SK-N-SH treated with all-trans-retinoic acid at 6 μM for 48 hours (cell line): ENCODE results near the gene SDF4.

Experiments used
- ATAC-seq: fragments of 200-7000 bp; cut with Tn5 transposase; 3 replicates; pipeline ENCODE4 v1.9.1; 2020; ENCODE audit warnings: mild to moderate bottlenecking, moderate library complexity
- ARNTL ChIP-seq: fragments of 450-650 bp; formaldehyde crosslinking; IDR thresholded peaks from 2 replicates; pipeline ENCODE4 v1.5.0; 2020; ENCODE audit warnings: low read depth, mild to moderate bottlenecking, moderate library complexity, borderline replicate concordance
- BACH2 ChIP-seq: fragments of 250-450 bp; sonication (Bioruptor Pico); IDR thresholded peaks from 2 replicates; pipeline ENCODE4 v1.9.0; 2021; ENCODE audit warnings: mild to moderate bottlenecking, borderline replicate concordance
- CREB5 ChIP-seq: fragments of 250-450 bp; sonication (Bioruptor Pico); IDR thresholded peaks from 2 replicates; pipeline ENCODE4 v1.5.1; 2020; ENCODE audit warnings: low read depth, mild to moderate bottlenecking, moderate library complexity
- CSDC2 ChIP-seq: fragments of 250-450 bp; sonication (Bioruptor Pico); IDR thresholded peaks from 2 replicates; pipeline ENCODE4 v1.5.0; 2020; ENCODE audit warnings: mild to moderate bottlenecking, moderate library complexity
- CSRNP3 ChIP-seq: fragments of 250-450 bp; sonication (Bioruptor Pico); IDR thresholded peaks from 2 replicates; pipeline ENCODE4 v1.5.1; 2021; ENCODE audit warnings: mild to moderate bottlenecking, moderate library complexity
- ESRRG ChIP-seq: fragments of 250-450 bp; sonication (Bioruptor Pico); IDR thresholded peaks from 2 replicates; pipeline ENCODE4 v1.6.1; 2021; ENCODE audit warnings: mild to moderate bottlenecking
- GLIS3 ChIP-seq: fragments of 250-450 bp; sonication (Bioruptor Pico); IDR thresholded peaks from 2 replicates; pipeline ENCODE4 v1.5.0; 2020; ENCODE audit warnings: mild to moderate bottlenecking, moderate library complexity
- OSR1 ChIP-seq: fragments of 250-450 bp; sonication (Bioruptor Pico); IDR thresholded peaks from 2 replicates; pipeline ENCODE4 v1.8.0; 2022; ENCODE audit warnings: moderate library complexity, mild to moderate bottlenecking, inconsistent platforms
- POU6F1 ChIP-seq: fragments of 250-450 bp; sonication (Bioruptor Pico); IDR thresholded peaks from 2 replicates; pipeline ENCODE4 v1.8.0; 2021; ENCODE audit warnings: low read depth, mild to moderate bottlenecking, moderate library complexity, borderline replicate concordance
- PPARA ChIP-seq: fragments of 250-450 bp; sonication (Bioruptor Pico); IDR thresholded peaks from 2 replicates; pipeline ENCODE4 v1.5.0; 2020; ENCODE audit warnings: mild to moderate bottlenecking, borderline replicate concordance
- RARB ChIP-seq: fragments of 250-450 bp; sonication (Bioruptor Pico); IDR thresholded peaks from 2 replicates; pipeline ENCODE4 v1.8.0; 2021; ENCODE audit warnings: mild to moderate bottlenecking, moderate library complexity
- TCF4 ChIP-seq: fragments of 250-450 bp; sonication (Bioruptor Pico); IDR thresholded peaks from 2 replicates; pipeline ENCODE4 v1.8.0; 2021; ENCODE audit warnings: mild to moderate bottlenecking, moderate library complexity, borderline replicate concordance
- TSHZ2 ChIP-seq: fragments of 250-450 bp; sonication (Bioruptor Pico); IDR thresholded peaks from 2 replicates; pipeline ENCODE4 v1.5.0; 2020; ENCODE audit warnings: mild to moderate bottlenecking, moderate library complexity
- ZC3H10 ChIP-seq: fragments of 250-450 bp; sonication (Bioruptor Pico); IDR thresholded peaks from 2 replicates; pipeline ENCODE4 v1.5.1; 2021; ENCODE audit warnings: mild to moderate bottlenecking, moderate library complexity
- ZFP3 ChIP-seq: fragments of 250-450 bp; sonication (Bioruptor Pico); IDR thresholded peaks from 2 replicates; pipeline ENCODE4 v1.5.0; 2020; ENCODE audit warnings: mild to moderate bottlenecking, moderate library complexity
- ZFP30 ChIP-seq: fragments of 450-650 bp; formaldehyde crosslinking; IDR thresholded peaks from 2 replicates; pipeline ENCODE4 v1.5.0; 2022; ENCODE audit warnings: mild to moderate bottlenecking, moderate library complexity
- ZNF565 ChIP-seq: fragments of 450-650 bp; formaldehyde crosslinking; conservative IDR thresholded peaks from 2 replicates; pipeline ENCODE4 v1.5.0; 2020; ENCODE audit warnings: low read depth, mild to moderate bottlenecking, moderate library complexity
- ZNF8 ChIP-seq: fragments of 450-650 bp; formaldehyde crosslinking; IDR thresholded peaks from 2 replicates; pipeline ENCODE4 v1.5.0; 2020; ENCODE audit warnings: mild to moderate bottlenecking, moderate library complexity
- TF ChIP-seq, protein P1 (sequence below): fragments of 250-450 bp; sonication (Bioruptor Pico); IDR thresholded peaks from 2 replicates; pipeline ENCODE4 v1.8.0; 2020; ENCODE audit warnings: mild to moderate bottlenecking, moderate library complexity, borderline replicate concordance

The SDF4 gene

DNA sequence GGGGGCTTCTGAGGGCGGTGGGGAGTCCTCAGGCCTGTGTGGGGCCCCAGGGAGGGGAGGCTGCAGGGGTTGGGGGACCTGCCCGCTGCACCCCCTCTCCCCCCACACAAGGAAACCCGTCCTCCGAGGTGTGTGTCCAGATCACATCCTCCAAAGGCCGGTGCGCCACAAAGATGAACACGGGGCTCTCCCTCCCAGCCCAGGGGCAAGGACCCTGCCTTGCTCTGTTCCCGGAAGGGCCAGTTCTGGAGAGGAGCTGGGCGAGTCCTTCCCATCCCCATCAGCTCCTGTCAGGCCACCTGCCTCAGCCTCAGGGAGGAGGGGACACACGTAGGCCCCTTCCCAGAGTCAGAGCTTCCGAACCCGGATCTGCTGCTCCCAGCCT lies 60.6 kb downstream of the SDF4 start (continued):
- TF ChIP-seq TSHZ2 (CRISPR knock-in tag) (no peak), ZFP30 (CRISPR knock-in tag) (no peak), CSDC2 (no peak), TCF4 (CRISPR knock-in tag) (no peak), ZNF8 (CRISPR knock-in tag) (no peak), BACH2 (no peak), ZNF565 (CRISPR knock-in tag) (no peak)

DNA sequence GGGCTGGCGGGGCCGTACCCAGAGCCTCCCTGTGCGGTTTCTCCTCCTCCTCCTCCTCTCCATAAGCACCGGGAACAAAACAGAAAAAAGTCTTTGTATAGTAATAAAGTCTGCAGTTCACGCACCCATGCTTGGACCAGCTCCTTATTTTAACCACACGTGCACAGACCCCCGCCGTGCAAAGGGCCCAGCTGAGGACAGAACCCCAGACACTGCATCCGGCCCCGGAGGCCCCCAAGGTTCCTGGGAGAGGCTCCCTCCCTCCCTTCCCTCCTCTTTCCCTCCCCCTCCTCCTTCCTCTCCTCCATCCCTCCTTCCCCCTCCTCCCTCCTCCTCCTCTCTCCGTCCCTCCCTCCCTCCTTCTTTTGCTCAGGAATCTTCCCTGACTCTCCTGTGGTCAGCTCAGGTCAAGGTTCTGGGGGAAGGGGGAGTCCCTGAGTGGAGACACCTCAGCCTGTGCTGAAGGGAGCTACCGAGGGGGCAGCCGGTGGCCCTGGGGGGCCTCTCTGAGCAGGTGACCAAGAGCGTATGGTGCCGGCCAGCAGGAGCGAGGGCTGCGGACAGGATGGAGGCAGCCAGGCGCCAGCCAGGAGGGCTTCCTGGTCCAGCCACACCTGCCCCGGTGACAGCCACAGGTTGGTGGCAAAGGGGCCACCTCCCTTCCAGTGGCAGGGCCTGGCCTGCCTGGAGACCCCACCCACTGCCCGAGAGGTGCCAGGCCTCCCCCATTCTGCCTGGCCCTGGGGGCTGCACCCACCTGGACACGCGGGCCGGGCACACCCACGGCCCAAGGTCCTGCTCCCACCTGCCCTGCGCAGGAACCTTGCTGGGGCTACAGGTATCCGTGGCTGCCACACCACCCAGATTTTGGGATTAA lies 61.3 kb downstream of the SDF4 start:
- TF ChIP-seq OSR1 (CRISPR knock-in tag) (no peak), BACH2 (no peak), ZNF8 (CRISPR knock-in tag) (no peak), ZC3H10 (CRISPR knock-in tag) (no peak), PPARA (CRISPR knock-in tag) (no peak)
- TF ChIP-seq, all 23 proteins: peak for 0
- ATAC-seq: no peak

DNA sequence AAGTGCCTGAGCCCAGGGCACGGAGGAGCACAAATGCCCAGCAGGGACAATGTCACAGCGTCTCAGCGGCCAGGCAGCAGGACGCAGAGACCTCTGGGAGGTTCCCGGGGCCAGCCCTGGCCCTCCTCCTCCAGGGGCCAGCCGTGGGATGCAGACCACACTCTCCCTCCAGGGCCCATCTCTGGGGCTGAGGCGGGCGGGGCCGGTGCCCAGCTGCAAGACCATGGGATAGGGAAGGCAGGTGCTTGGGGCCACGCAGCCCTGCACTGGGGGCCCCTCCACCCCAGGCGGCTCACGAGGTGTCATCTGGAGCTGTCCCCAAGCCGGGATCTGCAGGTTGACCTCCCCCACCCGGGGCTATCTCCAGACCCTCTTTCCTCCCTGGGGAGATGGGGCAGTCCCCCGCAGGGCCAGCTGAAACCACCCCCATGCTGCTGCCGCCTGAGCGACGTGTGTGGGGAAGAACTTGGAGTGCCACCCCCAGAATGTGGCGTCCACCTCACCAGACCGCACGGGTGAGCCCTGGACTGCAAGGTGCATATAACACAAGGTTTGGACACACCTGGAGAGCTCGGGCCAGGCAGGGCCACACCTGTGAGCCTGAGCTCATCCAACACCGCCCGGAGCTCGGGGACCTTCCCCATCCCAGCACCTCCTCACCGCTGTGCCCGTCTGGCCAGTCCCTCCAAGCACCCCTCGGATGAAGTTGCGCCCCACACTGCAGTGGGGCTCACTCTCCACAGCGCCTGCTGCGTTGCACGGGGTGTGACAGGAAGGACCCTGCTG lies 62.2 kb downstream of the SDF4 start:
- no peak for TF ChIP-seq GLIS3 (CRISPR knock-in tag)
- TF ChIP-seq ZFP3: no peak
- no peak for TF ChIP-seq RARB
- TF ChIP-seq POU6F1 (CRISPR knock-in tag): no peak
- no peak for TF ChIP-seq ESRRG (CRISPR knock-in tag)
- TF ChIP-seq CSDC2: no peak
- no peak for TF ChIP-seq CSRNP3 (CRISPR knock-in tag)
- TF ChIP-seq, protein P1, sequence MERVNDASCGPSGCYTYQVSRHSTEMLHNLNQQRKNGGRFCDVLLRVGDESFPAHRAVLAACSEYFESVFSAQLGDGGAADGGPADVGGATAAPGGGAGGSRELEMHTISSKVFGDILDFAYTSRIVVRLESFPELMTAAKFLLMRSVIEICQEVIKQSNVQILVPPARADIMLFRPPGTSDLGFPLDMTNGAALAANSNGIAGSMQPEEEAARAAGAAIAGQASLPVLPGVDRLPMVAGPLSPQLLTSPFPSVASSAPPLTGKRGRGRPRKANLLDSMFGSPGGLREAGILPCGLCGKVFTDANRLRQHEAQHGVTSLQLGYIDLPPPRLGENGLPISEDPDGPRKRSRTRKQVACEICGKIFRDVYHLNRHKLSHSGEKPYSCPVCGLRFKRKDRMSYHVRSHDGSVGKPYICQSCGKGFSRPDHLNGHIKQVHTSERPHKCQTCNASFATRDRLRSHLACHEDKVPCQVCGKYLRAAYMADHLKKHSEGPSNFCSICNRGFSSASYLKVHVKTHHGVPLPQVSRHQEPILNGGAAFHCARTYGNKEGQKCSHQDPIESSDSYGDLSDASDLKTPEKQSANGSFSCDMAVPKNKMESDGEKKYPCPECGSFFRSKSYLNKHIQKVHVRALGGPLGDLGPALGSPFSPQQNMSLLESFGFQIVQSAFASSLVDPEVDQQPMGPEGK: no peak
- no peak for TF ChIP-seq ARNTL (CRISPR knock-in tag)
- TF ChIP-seq CREB5: no peak
- no peak for ATAC-seq
